C1 segment of cervical spinal cord (tissue), 14 donors: ENCODE results near the gene DLEC1.
A peak's percentile ranks its signal among the peaks of the same experiment; 100 is the strongest.
"Not testable (repeated sequence)": the region's sequence is repeated elsewhere in the genome, so short reads cannot be mapped to it uniquely, and the experiment has no call there.

Experiments used
- DNase-seq, 14 donors: peaks; one replicate each; lab custom pipeline; 2025; lab: John Stamatoyannopoulos, UW

Gene DLEC1

GRCh38 chr3:38038447-38038911 lies 529 bp upstream of the DLEC1 start:
- no peak for DNase-seq

GRCh38 chr3:38039899-38040261 lies 872 bp downstream of the DLEC1 start:
- peak in 8 of 14 donors; percentile 10 to 61 (median 34) for DNase-seq

GRCh38 chr3:38040401-38040800 lies 1.4 kb downstream of the DLEC1 start:
- DNase-seq: no peak

GRCh38 chr3:38043486-38043885 lies 4.5 kb downstream of the DLEC1 start:
- no peak for DNase-seq

GRCh38 chr3:38046027-38046426 lies 7.0 kb downstream of the DLEC1 start:
- DNase-seq: no peak

GRCh38 chr3:38046821-38047220 lies 7.8 kb downstream of the DLEC1 start:
- no peak for DNase-seq

- DNase-seq: no peak
These were observed 8.9 kb downstream of the DLEC1 start for GRCh38 chr3:38047896-38048295.

- DNase-seq: peak in 1 of 14 donors; percentile 25
These were observed 10.5 kb downstream of the DLEC1 start for GRCh38 chr3:38049358-38050126.

- DNase-seq: no peak
These were observed 12.1 kb downstream of the DLEC1 start for GRCh38 chr3:38051131-38051530.

- DNase-seq: not testable (repeated sequence)
These were observed 14.3 kb downstream of the DLEC1 start for GRCh38 chr3:38053286-38053685.

- DNase-seq: not testable (repeated sequence)
These were observed 14.9 kb downstream of the DLEC1 start for GRCh38 chr3:38053813-38054498.

GRCh38 chr3:38054499-38055001 lies 15.5 kb downstream of the DLEC1 start:
- no peak for DNase-seq

GRCh38 chr3:38059148-38059547 lies 20.1 kb downstream of the DLEC1 start:
- DNase-seq: no peak

- DNase-seq: no peak
These were observed 20.6 kb downstream of the DLEC1 start for GRCh38 chr3:38059591-38059990.

- DNase-seq: no peak
These were observed 23.8 kb downstream of the DLEC1 start for GRCh38 chr3:38062809-38063208.

- not testable (repeated sequence) for DNase-seq
These were observed 25.4 kb downstream of the DLEC1 start for GRCh38 chr3:38064453-38064852.

- DNase-seq: no peak
These were observed 28.7 kb downstream of the DLEC1 start for GRCh38 chr3:38067508-38068233.

- no peak for DNase-seq
These were observed 31.0 kb downstream of the DLEC1 start for GRCh38 chr3:38070013-38070412.

- DNase-seq: not testable (repeated sequence)
These were observed 38.1 kb downstream of the DLEC1 start for GRCh38 chr3:38077073-38077472.

GRCh38 chr3:38082296-38082695 lies 43.3 kb downstream of the DLEC1 start:
- not testable (repeated sequence) for DNase-seq

- not testable (repeated sequence) for DNase-seq
These were observed 44.2 kb downstream of the DLEC1 start for GRCh38 chr3:38083254-38083653.

- no peak for DNase-seq
These were observed 44.9 kb downstream of the DLEC1 start for GRCh38 chr3:38083871-38084333.
